Loucy (cell line): Measurements from ENCODE around the gene AUH.

Source experiments
- CTCF ChIP-seq: fragments of 200-600 bp; sonication (generic); conservative IDR thresholded peaks from 2 replicates; pipeline ENCODE4 v1.5.1; 2014; ENCODE audit warnings: mild to moderate bottlenecking, antibody characterized with exemption, low read length
- EZH2phosphoT487 ChIP-seq: fragments of 200-600 bp; IDR thresholded peaks from 2 replicates; pipeline ENCODE4 v1.6.1; 2018; ENCODE audit warnings: antibody characterized with exemption, mild to moderate bottlenecking, moderate library complexity, borderline replicate concordance

GRCh38 chr9:91362051-91362611, 413 bp upstream of the AUH start:
- TF ChIP-seq CTCF (no peak), EZH2phosphoT487 (no peak)
